PC-3 (cell line): Measurements from ENCODE around the gene PKIG. TPM values are rescaled to one million over a fixed set of nuclear protein-coding genes. Genes with fewer than 3 reads are reported as not detected.
"Not testable (repeated sequence)": the region's sequence is repeated elsewhere in the genome, so short reads cannot be mapped to it uniquely, and the experiment has no call there.

Experiments
- ATAC-seq: fragments of 200-7000 bp; cut with Tn5 transposase; 2 replicates; pipeline ENCODE4 v1.9.1; 2020; ENCODE audit warnings: mild to moderate bottlenecking, moderate library complexity
- BruUV-seq: library from RNA; stranded (reverse); fragments of 400-500 nt; replicated peaks from 2 replicates; lab custom pipeline; 2021; lab: Mats Ljungman, UMichigan
- CTCF ChIA-PET: fragments of 300-600 bp; sonication (Branson Sonifier 250); formaldehyde crosslinking; loops from one replicate; lab custom pipeline; 2022; ENCODE audit warnings: antibody characterized with exemption; lab: Charles Lee
- POLR2A ChIA-PET: fragments of 300-600 bp; sonication (Branson Sonifier 250); formaldehyde crosslinking; loops from one replicate; lab custom pipeline; 2022; ENCODE audit warnings: antibody characterized with exemption; ENCODE audit not compliant: unreplicated experiment; lab: Charles Lee
- DNase-seq: peaks from one replicate; pipeline ENCODE4 v3.0.0-alpha.2; 2015
- H2AFZ ChIP-seq: fragments of 300-600 bp; sonication (generic); 2 replicates; pipeline ENCODE4 v1.6.0; 2016; ENCODE audit warnings: antibody characterized with exemption, low read length
- H3F3A ChIP-seq: fragments of 300-600 bp; sonication (generic); one replicate; pipeline ENCODE4 v1.6.0; 2017; ENCODE audit warnings: antibody characterized with exemption, low read length, control low read depth, mild to moderate bottlenecking; ENCODE audit not compliant: unreplicated experiment
- H3K27ac ChIP-seq: fragments of 300-600 bp; sonication (generic); 2 replicates; pipeline ENCODE4 v1.5.1; 2016; ENCODE audit warnings: mild to moderate bottlenecking, low read length
- H3K27me3 ChIP-seq: fragments of 300-600 bp; sonication (generic); 2 replicates; pipeline ENCODE4 v1.6.1; 2016; ENCODE audit warnings: low read length, mixed read lengths
- H3K36me3 ChIP-seq: fragments of 300-600 bp; sonication (generic); 2 replicates; pipeline ENCODE4 v1.6.1; 2016; ENCODE audit warnings: low read depth, mixed run types, low read length, mixed read lengths
- H3K4me1 ChIP-seq: fragments of 300-600 bp; sonication (generic); 2 replicates; pipeline ENCODE4 v1.5.1; 2016; ENCODE audit warnings: low read length; ENCODE audit not compliant: insufficient read depth
- H3K4me2 ChIP-seq: fragments of 300-600 bp; sonication (generic); 2 replicates; pipeline ENCODE4 v1.6.0; 2016; ENCODE audit warnings: low read length
- H3K4me3 ChIP-seq: fragments of 300-600 bp; sonication (generic); 2 replicates; pipeline ENCODE4 v1.5.1; 2016; ENCODE audit warnings: mild to moderate bottlenecking, low read length, mixed read lengths
- H3K79me2 ChIP-seq: fragments of 300-600 bp; sonication (generic); 2 replicates; pipeline ENCODE4 v1.6.1; 2017; ENCODE audit warnings: low read length, mixed read lengths
- H3K9ac ChIP-seq: fragments of 300-600 bp; sonication (generic); 2 replicates; pipeline ENCODE4 v1.6.0; 2016; ENCODE audit warnings: mild to moderate bottlenecking, low read length
- H3K9me2 ChIP-seq: fragments of 300-600 bp; sonication (generic); replicated peaks from 2 replicates; pipeline ENCODE4 v1.6.1; 2016; ENCODE audit warnings: mixed run types, low read length, mixed read lengths
- H3K9me3 ChIP-seq: fragments of 300-600 bp; sonication (generic); 2 replicates; pipeline ENCODE4 v1.6.1; 2016; ENCODE audit warnings: low read length, mixed read lengths
- H4K20me1 ChIP-seq: fragments of 300-600 bp; sonication (generic); 2 replicates; pipeline ENCODE4 v1.6.1; 2016; ENCODE audit warnings: low read length, mixed read lengths
- EZH2 ChIP-seq: fragments of 300-600 bp; sonication (generic); IDR thresholded peaks from one replicate; pipeline ENCODE4 v1.6.1; 2017; ENCODE audit warnings: antibody characterized with exemption, mild to moderate bottlenecking, low read length; ENCODE audit not compliant: unreplicated experiment
- EZH2phosphoT487 ChIP-seq: fragments of 300-600 bp; sonication (generic); IDR thresholded peaks from 2 replicates; pipeline ENCODE4 v1.6.1; 2018; ENCODE audit warnings: mild to moderate bottlenecking, antibody characterized with exemption, low read length, borderline replicate concordance
- intact Hi-C: fragments of 100-400 bp; cut with micrococcal nuclease; formaldehyde crosslinking; loops from 2 replicates; pipeline ENCODE4 v1.9.0; 2023
- total RNA-seq: library from RNA; depleted of rRNA; stranded (reverse); fragments of >200 nt; gene quantifications from 2 replicates; pipeline ENCODE4 v1.2.3, GENCODE V29; 2014
- TF ChIP-seq, protein P1 (sequence below): fragments of 300-600 bp; sonication (generic); conservative IDR thresholded peaks from 2 replicates; pipeline ENCODE4 v1.5.1; 2017; ENCODE audit warnings: antibody characterized with exemption, low read depth, mild to moderate bottlenecking, low read length

Gene PKIG
- total RNA-seq, 1 experiment from 2014 or later, result 47.5 TPM

DNA sequence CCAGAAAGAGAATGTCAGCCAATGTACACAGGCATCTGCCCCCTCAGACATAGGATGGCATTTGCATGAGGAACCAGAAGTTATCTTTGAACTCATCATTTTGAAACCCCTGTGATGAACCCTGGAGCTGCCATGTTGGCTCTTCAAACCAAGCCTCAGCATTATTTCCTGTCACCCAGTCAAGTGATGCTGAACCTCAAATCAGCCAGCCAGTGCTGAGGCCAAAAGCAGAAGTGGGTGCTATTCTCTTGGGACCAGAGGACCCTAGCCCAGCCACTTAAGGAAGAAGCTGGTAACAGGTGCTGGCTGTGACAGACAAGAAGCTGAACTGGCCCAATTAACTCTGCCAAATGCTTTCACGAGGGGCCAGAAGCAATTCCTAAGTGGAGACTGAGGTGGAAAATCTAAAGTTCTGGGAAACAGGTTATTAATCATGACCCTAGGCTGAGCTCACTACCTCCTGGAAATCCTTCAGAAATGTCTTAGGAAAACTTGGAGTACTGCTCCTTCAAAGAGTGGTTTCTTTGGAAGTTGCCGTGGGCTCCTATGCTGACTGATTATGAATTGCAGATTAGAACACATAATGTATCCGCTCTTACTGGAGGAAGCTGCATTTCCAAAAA is 4.0 kb downstream of the PKIG start:
- intact Hi-C loops, result no loop called here
- Histone ChIP-seq H4K20me1 (no peaks in the 10 kb centered on the region), H3K79me2 (no peaks in the 10 kb centered on the region), H3K4me1 (peaks cover 7% of the 10 kb centered on the region; the same call in 1 of the 2 replicates), H3K9me2 (no peaks in the 10 kb centered on the region), H3K9ac (no peak overlapping the region), H3K4me2 (no peak overlapping the region), H2AFZ (no peak overlapping the region), H3K4me3 (no peak overlapping the region), H3K36me3 (no peaks in the 10 kb centered on the region), H3K9me3 (no peaks in the 10 kb centered on the region), H3F3A (no peaks in the 10 kb centered on the region), H3K27me3 (no peaks in the 10 kb centered on the region), H3K27ac (no peak overlapping the region)
- TF ChIP-seq EZH2, result no peak
- TF ChIP-seq, protein P1, sequence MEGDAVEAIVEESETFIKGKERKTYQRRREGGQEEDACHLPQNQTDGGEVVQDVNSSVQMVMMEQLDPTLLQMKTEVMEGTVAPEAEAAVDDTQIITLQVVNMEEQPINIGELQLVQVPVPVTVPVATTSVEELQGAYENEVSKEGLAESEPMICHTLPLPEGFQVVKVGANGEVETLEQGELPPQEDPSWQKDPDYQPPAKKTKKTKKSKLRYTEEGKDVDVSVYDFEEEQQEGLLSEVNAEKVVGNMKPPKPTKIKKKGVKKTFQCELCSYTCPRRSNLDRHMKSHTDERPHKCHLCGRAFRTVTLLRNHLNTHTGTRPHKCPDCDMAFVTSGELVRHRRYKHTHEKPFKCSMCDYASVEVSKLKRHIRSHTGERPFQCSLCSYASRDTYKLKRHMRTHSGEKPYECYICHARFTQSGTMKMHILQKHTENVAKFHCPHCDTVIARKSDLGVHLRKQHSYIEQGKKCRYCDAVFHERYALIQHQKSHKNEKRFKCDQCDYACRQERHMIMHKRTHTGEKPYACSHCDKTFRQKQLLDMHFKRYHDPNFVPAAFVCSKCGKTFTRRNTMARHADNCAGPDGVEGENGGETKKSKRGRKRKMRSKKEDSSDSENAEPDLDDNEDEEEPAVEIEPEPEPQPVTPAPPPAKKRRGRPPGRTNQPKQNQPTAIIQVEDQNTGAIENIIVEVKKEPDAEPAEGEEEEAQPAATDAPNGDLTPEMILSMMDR, result no peak
- no peak for TF ChIP-seq EZH2phosphoT487
- ChIA-PET CTCF (no interaction called here), POLR2A (no interaction called here)
- DNase-seq (no peak), ATAC-seq (no peak)
- no TSS peak for BruUV-seq

DNA sequence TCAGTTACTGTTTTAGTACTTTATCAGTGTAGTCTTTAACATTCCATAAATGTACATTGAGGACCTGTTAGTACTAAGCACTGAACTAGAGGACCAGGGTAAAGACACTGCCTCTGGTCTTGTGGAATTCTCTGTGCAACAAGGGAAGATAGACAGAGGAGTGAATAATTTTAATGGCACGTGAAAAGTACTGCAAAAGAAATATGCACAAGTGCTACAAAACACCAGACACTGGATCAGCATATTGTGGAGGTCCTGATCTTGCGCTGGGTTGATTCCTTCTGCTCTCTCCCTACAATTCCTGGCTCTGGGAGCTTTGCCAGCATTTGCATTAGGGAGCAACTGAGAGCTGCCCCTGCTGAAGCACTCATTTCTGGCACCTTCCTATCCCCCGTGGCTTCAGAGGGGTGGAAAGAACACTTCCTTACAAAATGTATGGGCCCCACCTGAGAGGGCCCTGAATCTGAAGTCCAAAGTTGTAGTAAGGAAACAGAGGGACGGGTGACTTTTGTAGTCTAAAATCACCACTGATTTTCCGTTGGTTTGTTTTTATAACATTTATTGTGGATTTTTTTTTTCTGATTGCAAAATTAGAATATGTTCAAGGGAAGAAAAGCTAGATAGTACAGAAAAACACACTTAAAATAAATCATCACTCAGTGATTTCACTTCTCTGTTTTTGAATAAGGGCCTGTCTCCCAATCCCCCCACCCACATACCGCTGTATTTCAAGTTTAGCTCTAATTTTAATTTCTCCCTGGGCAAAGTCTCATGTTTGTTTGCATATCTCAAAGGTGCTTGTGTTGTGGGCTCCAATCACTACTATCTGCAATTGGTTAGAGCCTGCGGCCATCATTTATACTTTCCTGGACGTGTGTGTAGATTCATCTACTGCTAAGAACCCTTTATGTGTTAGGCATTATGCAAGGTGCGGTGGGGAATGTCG is 4.9 kb downstream of the PKIG start:
- H3K9me3 ChIP-seq, result no peaks in the 10 kb centered on the region
- no peak for ATAC-seq
- no peak overlapping the region for H2AFZ ChIP-seq
- no peaks in the 10 kb centered on the region for H3K36me3 ChIP-seq
- TF ChIP-seq, protein P1, result no peak
- TF ChIP-seq EZH2phosphoT487 (no peak), EZH2 (no peak)
- intact Hi-C loops, result no loop called here
- ChIA-PET POLR2A (no interaction called here), CTCF (no interaction called here)
- H4K20me1 ChIP-seq, result no peaks in the 10 kb centered on the region
- no peak overlapping the region for H3K4me3 ChIP-seq
- peaks cover 3% of the 10 kb centered on the region; the same call in 1 of the 2 replicates for H3K4me1 ChIP-seq
- no peak overlapping the region for H3K4me2 ChIP-seq
- no peaks in the 10 kb centered on the region for H3K79me2 ChIP-seq
- DNase-seq, result no peak
- no peaks in the 10 kb centered on the region for H3F3A ChIP-seq
- H3K27me3 ChIP-seq, result no peaks in the 10 kb centered on the region
- no peaks in the 10 kb centered on the region for H3K9me2 ChIP-seq
- H3K27ac ChIP-seq, result no peak overlapping the region
- H3K9ac ChIP-seq, result no peak overlapping the region
- BruUV-seq, result no TSS peak

DNA sequence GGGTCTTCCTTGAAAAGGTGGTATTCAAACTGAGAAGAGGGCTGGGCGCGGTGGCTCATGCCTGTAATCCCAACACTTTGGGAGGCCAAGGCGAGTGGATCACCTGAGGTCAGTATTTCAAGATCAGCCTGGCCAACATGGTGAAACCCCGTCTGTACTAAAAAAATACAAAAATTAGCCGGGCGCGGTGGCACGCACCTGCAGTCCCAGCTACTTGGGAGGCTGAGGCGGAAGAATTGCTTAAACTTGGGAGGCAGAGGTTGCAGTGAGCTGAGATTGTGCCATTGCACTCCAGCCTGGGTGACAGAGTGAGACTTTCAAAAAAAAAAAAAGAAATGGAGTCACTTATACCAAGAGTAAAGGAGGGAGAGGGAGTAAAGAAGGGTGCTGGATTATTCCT is 5.9 kb downstream of the PKIG start:
- CTCF ChIA-PET, DNase-seq, ATAC-seq, H3K9me2 ChIP-seq, H3K4me2 ChIP-seq, H3K9me3 ChIP-seq, POLR2A ChIA-PET, H3K79me2 ChIP-seq, H3K27ac ChIP-seq, H4K20me1 ChIP-seq, intact Hi-C loops, H3F3A ChIP-seq, H3K9ac ChIP-seq, H3K36me3 ChIP-seq, H3K27me3 ChIP-seq, H2AFZ ChIP-seq, H3K4me3 ChIP-seq, BruUV-seq, H3K4me1 ChIP-seq: not testable (repeated sequence)
